GM21423 (cell line): ENCODE measurements around the gene TSHZ3.

Experiments
- ATAC-seq: cut with Tn5 transposase; IDR thresholded peaks from one replicate; pipeline ENCODE4 v1.9.1; 2021; ENCODE audit warnings: mild to moderate bottlenecking, moderate library complexity; ENCODE audit not compliant: unreplicated experiment

The TSHZ3 gene

DNA sequence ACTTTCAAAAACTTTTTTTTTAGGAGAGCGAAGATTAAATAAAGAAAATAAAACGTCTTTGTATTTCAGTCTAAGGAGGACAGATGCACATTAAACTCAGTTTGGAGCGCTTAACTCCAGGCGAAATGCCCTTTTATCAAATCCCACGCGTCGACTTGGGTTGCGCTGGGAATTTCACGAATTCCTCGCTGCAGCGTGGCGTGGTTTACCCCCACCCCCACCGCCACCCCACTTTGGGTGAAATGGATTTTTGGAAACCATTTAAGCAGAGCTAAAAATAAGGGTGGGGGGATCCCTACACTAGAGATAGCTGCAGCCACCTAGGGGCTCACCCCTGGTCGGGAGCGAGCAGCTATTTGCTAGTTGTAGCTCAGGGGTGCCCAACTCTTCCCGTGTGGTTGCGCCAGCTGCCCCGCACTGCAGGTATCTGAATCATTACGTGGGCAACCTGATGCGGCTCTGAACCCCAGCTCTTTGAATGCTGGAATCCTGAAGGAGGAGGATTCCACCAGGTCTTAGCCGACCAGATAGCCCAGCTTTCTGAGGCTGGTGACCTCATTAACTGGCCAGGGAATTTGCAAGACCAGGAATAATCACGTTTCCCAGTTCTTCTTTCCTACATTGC lies 6.5 kb upstream of the TSHZ3 start:
- no peak for ATAC-seq

DNA sequence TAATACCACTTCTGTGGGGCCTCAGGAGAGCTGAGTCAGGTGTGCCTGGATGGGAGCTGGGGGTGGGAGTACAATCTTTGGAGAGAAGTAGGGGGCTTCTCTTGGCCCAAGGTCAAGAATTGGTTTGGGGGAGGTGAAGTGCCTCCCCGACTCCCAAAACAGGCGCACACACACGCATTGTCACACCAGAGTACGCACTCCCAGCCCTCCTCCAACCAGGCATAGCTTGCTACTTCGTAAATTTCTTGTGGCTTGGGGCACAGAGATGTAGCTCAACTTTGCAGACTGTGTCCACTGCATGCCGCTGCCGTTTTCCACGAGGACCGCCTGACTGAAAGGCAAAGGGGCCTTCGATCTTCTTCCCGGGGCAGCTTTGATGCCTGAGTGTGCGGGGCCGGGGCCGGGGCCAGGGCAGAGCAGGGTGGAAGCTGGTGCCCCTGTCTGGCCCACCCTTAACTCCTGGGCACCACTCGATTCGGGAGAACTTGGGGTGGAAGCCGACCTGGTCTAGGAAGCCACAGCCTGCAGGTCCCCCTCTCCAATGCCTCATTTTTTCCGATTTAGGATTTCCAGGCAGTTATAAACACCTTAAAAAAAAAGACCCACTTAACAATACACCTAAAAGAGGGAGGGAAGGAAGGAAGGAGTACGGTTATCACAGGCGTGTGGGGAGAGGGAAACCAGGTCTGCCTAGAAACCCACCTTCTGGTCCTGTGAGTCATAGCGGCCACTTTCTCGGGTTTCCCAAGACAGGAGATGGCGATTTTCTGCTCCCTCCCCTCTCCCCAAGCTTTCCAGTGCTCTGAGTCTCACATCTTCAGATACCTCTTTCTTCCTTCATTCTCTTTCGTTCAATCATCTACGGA lies 5.8 kb upstream of the TSHZ3 start:
- ATAC-seq: no peak

DNA sequence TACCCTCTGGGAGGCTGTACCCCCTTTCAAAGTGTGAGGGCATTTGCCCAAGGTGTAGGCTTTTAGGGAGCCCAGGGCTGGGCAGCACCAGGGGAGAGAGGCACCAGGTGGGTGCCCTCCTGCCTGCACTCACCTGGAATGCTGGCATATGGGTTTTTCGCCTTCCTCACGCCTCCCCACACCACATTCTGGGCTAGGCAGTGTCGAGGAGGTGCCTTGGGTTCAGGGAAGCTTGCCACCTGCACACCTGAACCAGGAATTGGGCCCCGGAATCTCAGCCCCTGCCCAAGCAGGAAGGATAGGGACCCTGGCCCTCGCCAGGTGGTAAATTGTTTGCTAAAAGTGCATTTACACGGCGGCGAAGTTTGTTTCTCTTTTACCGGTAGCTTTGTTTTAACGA lies 5.1 kb upstream of the TSHZ3 start:
- ATAC-seq: no peak

DNA sequence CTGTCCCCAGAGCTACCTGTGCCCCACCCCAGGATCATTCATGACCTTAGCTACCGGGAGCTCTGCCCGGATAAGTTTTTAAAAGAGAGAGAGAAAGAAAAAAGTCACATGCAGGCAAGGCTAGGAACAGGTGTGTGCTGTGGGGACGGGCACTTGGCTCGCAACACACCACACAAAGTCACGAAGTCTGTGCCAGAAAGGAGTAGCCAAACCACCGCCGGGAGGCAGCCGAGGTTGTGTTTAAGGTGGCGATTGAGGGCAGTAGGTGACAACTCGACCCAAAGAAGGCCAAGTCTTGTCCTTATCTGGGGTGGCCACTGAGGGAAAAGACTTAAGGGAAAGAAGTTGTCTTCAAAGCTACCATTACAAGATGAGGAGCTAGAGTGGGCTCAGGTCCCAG lies 4.6 kb upstream of the TSHZ3 start:
- no peak for ATAC-seq

DNA sequence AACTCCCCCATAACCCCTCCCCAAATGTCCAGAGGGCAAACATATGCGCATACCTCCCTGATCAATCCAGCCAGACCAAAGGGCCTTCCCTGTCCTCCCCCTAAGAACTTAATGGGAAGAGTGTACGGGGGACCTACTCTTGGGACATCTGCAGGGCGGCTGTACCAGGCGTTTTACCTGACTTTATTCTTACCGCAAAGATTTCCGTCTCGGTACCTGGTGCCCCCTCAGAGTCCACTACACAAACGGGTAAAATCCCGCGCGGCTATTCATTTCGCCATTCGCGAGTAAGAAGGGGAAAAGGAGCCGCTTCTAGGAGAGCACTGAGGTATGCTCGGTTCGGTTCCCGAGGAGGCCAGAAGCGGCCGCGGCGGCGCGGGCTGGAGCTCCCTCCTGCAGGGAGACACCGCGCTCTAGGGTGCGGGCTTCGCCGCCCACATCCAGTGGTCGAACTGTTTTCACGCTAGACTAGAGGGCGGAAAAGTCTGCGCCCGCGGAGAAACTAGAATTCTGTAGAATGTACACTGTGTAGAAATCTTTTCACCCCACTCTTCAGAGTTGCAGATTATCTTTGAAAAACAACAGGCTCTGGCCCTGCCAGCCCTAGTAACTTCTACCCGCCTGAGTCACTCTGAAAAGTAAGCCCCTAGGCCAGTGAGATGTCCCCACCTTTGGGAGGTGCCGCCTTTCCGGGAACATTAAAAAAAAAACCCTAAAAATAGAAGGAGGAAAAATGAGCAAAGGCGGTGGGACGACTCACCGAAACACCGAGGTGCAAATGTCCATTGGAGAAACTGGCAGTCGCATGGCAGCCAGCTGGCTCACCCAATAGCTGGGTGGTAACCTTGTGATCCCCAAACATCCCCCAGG lies 3.8 kb upstream of the TSHZ3 start:
- no peak for ATAC-seq

DNA sequence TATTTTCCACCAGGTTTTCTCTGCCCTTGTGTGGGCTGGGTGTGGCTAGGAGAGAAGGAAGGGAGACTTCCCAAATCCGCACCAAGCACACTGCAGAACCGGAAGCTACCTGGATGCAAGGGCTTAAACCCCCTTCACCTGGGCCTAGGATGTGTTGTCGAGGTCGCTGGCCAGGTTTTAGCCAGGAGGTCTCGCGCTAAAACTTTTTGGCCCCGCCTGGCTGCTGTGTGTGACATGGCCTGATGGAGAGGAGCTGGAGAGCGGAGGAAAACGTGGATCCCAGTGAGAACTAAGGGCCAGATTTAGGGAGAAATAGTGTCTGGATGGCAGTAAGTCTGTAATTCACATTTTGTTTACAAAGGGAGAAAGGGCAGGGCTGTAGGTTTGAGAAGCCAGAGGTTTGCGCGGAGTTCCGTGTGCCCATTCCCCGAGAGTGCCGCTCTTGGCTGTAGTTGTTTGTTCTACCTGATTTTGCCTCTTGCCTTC lies 3.1 kb upstream of the TSHZ3 start:
- no peak for ATAC-seq

DNA sequence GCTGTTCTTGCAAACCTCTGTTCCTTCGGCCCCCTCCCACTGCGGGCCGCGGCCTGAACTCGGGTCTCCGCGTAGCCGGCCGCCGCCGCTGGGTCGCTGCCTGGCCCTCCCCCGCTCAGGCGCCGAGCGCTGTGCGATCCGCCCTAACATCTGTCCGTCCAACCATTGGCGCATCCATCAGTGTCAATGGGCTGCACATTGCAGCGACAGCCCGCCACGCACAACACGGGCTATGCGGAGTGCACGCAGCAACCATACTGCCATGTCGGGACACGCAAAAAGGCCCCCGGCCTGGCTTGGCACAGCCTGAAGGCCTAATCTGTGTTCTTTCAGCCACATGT lies 2.6 kb upstream of the TSHZ3 start:
- ATAC-seq: no peak

DNA sequence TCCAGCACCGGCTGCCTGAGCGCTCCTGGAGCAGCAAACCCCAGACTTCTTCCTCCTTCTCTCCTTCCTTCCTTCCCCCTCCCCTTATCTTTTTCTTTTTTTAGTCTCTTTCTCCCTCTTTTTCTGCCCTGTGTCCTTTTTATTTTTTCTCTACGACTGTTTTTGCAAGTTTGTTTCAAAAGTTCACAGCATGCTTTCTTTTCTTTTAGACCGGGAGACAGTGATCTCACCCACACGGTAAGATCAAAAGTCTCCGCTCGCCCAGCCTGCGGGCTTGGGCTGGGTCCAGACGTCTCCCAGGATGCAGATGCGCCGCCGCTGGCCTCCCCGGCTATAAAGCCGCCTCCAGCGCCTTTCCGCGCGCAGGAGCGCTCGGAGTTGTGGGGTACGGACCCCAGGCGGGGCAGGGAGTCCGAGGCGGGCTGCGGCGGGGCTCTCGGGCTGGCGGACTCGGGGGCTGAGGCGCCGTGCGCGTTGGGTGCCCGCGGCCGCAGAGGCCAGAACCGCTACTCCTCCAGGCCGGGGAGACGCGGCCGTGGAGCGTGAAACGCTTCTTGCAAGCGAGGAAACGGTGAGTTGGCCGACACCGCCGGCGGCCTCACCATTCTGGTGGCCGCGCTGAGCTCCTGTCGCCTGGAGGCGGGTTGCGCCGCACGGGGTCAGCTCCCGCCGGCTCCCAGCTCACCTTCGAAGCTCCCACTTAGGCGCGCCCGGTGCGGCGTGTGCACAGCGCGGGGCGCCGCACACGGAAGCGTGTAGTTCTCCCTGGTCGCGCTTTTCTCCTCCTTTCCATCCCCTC lies 2.0 kb upstream of the TSHZ3 start:
- no peak for ATAC-seq

DNA sequence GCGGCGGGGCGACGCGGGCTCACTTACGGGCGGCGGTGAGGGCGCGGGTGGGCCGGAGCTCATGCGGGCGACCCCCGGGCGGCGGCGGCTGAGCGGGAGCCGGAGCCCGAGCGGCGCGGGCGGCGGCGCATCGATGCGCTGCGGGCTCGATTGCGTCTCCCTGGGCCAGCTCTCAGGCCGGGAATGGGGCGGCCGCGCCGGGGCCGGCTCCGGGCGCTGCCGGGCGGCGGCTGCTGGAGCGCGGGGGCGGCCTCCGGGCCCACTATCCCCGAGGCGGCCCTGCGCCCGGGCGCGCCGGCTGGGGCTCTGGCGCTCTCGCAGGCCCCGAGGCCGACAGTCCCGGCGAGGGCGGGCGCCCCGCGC lies 1.4 kb upstream of the TSHZ3 start:
- no peak for ATAC-seq

DNA sequence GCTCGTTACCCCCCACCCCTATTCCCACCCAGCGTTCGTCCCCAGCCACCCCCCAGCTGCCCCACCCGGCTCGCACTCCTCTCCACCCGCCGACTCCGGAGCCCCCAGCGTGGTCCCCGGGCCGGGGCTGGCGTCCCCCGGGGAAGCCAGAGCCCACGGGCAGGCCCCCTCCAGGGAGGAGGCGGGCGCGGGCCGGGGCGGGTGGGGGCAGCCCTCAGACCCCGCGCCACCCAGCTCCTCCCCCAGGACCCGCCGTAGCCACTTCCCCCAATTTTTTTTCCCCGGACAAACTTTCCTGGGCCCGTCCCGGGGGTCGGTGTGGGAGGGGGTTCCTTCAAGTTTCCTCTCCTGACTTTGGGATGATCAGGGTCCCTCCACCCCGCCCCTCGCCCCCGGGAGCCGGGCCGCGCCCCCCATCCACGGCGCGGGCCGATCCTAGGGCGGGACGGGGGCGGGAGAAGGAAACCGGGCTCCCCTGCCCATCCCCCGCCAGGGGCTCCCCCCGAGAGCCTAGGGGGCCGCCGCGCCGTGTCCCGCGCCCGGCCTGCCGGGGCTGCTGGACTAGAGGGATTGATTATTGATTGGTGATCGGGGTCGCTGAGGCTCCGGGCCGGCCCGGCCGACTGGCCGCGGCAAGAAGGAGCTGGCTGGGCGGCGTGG lies 927 bp upstream of the TSHZ3 start:
- ATAC-seq: no peak

DNA sequence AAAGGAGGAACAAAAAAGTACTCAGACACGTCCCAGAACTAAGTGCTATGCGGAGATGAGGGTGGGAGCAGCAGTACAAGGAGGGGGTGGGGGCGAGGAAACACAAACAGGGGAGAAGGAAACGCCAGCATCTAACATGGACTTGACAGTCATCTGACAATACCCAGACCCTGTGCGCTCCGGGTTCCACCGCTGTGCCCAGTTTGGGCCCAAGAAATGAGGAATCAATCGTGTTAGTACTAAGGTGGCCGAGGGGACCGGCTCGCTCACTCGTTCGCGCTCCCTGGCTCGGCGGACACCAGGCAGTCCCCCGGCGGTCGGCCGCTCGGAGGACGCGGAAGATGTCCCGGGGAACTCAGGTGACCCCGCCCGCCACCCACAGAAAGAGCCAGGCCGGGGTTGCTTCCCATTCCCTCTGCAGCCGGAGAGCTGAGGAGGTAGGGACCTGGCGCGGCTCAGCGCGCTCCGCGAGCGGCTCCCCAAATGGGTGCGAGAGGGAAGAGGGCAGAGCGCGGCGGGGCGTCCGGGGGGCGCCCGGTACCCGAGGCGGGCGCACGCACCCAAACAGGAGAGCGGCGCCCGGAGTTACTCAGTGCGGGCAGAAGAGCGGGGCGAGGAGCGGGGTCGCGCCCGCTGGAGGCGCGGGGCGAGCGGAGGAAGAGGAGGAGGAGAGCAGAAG lies 616 bp downstream of the TSHZ3 start:
- ATAC-seq: no peak

DNA sequence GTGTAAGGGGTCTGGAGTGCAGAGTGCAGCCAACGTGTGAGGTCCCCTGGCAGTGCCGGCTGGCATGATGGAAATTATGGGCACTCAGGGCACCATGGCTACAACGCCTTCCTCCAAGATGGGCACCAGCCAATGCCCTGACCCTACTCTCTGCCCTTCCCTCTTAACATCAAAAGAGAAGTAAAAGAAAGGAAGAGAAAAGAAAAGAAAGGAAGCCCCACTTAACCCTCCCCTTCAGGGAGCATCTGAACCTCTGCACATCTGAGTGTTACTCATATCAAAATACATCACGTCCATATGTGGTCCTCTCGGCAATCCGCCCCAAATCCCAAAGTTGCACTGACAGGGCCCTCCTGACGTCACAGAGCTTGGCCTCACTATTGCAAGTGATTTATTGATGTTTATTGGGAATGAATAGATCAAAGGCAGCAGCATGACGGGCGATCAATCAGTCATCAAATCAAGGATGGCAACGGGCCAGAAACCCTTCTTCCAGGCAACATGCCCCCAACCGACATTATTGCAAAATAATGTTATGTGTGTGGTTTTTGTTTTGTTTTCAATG lies 1.3 kb downstream of the TSHZ3 start:
- no peak for ATAC-seq

DNA sequence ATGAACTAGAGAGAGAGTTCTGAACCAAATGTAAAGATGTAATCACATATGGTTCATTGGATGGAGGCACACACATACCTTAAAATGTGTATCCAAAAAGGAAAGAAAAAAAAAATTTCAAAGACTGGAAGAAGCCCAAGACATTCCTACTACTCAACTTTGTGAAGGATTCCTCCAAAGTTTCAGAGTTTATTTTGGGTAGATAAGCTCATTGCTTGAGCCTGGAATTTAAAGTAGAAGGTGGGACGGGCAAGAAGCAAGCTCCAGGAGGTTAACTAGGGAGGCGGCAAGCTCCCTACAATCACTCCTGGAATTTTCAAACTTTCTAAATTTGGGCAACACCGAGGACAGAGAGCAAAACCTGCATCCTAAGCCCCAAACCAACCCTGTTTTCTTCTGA lies 1.9 kb downstream of the TSHZ3 start:
- no peak for ATAC-seq

DNA sequence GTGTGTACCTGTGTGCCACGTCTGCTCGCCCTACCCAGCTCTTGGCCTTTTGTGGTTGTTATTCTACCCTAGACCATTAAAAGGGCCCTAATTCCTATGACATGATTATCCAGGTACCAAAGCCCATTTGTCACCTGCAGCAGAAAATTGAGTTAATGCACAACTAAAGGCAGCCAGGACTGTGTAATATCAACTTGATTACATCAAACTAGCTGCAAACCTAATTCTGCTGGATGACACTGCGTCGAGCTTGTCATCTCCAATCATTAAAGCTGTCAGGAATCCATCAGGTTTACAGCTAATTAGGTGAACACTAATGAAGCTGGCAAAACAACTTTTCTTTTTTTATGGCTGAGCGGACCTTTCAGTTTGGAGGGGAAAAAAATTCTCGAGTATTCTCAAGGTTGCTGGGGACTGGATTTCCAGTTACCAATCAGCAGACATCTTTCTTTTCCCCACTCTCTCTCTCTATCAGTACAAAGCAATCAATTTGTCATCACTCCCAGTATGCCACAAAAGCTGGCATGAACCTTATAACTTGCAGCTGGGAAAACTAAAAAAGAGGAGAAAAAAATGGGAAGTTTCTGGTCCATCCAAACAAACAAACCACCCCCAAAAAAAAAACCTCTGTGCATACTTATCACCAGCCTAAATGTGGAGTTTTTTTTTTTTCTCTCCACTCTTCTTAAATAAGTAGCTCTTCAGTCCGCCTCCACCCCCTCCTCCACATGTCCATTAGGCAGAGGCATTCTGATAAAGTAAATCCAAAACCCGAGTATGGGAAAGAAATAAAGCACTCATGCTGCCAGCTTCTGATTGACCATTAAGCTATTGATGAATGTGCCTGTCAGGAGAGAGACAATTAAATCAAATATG lies 2.8 kb downstream of the TSHZ3 start:
- ATAC-seq: no peak

DNA sequence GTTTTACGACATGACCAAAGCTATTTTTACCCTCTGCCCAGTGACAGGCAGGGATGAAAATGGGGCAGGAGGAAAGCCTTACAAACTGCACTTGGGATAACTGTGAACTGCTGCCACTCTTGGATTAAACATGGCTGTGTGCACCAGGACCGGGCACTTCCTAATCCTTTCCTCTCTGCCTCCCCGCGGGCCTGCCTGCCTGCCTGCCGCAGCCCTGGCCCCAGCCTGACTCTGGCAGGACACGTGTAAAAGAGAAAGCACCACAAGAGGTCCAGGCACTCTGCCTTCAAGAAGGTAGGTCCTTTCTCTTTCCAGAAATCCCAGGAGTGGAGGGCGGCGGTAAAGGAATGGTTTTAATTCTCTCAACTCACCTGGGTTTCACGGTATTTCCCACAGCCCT lies 4.8 kb downstream of the TSHZ3 start:
- ATAC-seq: no peak

DNA sequence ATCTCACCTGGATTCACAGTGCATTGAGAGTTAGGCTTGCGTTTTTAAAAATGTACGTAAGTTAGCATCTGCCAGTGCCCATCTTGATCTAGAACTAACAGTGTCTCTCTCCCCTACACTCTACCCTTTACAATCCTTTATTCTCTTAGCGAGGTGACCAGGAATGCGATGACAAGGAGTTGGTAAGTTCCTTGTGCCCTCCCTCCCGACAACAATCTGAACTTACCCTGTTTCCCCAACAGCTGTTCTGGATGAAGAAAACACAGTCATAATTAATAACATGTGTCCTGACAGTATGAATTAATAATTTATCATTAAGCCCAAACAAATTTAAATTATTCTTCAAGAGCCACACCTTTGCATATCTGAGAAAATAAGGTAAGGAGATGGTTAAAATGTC lies 6.3 kb downstream of the TSHZ3 start:
- ATAC-seq: no peak

DNA sequence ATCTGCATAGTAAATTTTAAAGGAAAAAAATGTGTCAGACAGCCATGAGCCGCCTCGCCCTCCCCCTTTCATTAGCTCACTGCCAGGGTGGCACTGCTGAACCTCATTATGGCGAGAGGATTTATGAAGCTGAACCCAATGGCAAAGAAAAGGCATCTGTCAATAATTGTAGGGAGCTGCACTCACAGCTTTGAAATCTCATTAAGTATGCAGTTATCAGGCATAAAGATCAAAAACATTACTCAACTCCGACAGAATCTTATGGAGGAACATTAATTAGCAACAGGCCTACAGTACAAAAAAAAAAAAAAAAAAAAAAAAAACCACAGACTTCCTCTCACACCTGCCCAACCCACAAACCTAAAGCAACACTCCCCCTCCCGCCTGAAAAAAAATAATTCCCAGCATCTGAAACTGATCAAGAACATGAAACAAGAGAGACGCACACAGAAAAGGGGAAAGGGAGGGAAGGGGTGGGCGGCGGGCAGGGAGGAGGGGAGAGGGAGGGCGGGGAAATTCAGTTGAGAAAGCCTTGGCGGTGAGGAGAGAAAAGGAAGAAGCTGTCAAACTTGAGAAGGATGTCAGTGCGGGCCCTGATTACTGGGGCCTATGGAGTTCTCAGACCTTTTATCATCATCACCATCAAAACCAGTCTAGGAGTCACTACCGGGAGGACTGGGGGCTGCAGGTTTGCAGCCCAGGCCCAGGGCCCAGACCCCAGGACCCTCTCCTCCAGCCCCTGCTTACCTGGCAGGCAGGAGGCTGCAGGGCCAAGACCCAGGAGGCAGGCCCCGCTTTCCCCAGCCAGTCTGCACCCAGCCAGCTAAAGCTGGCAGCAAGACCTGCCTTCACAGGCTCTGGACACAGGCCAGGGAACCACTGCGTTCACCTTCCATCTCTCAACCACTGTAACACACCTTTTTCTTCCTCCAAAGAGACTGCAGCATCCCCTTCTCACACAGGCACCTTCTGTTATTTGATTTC lies 8.9 kb downstream of the TSHZ3 start:
- ATAC-seq: no peak
